H1 (cell line): Measurements from ENCODE around the gene SETD1B. TPM values are rescaled to one million over a fixed set of nuclear protein-coding genes. Genes with fewer than 3 reads are reported as not detected.

Source experiments
- BRCA1 ChIP-seq: IDR thresholded peaks from 2 replicates; pipeline ENCODE4 v1.6.1; 2012; ENCODE audit warnings: low read depth, low read length, improper control_type of control experiment
- CBX8 ChIP-seq: fragments of 300-800, 300-1000 bp; sonication (generic); IDR thresholded peaks from 2 replicates; pipeline ENCODE4 v1.7.1; 2016; ENCODE audit warnings: low read depth, low read length, borderline replicate concordance
- CHD1 ChIP-seq: IDR thresholded peaks from 2 replicates; pipeline ENCODE4 v1.6.1; 2012; ENCODE audit warnings: low read depth, low read length, improper control_type of control experiment
- JUN ChIP-seq: IDR thresholded peaks from 2 replicates; pipeline ENCODE4 v1.6.1; 2011; ENCODE audit warnings: low read depth, mild to moderate bottlenecking, improper control_type of control experiment, low read length
- NRF1 ChIP-seq: IDR thresholded peaks from 2 replicates; pipeline ENCODE4 v1.6.1; 2011; ENCODE audit warnings: mild to moderate bottlenecking, low read depth, low read length, improper control_type of control experiment
- RNF2 ChIP-seq: fragments of 200-900, 300-1000 bp; sonication (generic); IDR thresholded peaks from 2 replicates; pipeline ENCODE4 v1.7.1; 2016; ENCODE audit warnings: borderline replicate concordance, low read depth, mild to moderate bottlenecking, antibody characterized with exemption, low read length; ENCODE audit not compliant: poor library complexity, severe bottlenecking; ENCODE audit errors: missing control alignments
- SIRT6 ChIP-seq: IDR thresholded peaks from one replicate; pipeline ENCODE4 v1.7.1; 2012; ENCODE audit warnings: low read length, inconsistent platforms
- SP4 ChIP-seq: IDR thresholded peaks from 2 replicates; pipeline ENCODE4 v1.6.1; 2012; ENCODE audit warnings: low read length, inconsistent platforms
- TAF7 ChIP-seq: optimal IDR thresholded peaks from 2 replicates; pipeline ENCODE3; 2011; ENCODE audit warnings: low read depth, mild to moderate bottlenecking, inconsistent platforms, low read length, moderate library complexity, borderline replicate concordance
- polyA plus RNA-seq, 7 experiments: library from polyadenylated mRNA; depleted of rRNA in 3 of 7; stranded (reverse) in 5 of 7; unstranded in 2 of 7; fragments of >200 nt in 5 of 7; fragments of 200-250 nt in 2 of 7; gene quantifications; 1 replicate in 5 of 7; 2 replicates in 1 of 7; 4 replicates in 1 of 7; pipeline versions ENCODE4 v1.2.1 to v1.2.3, GENCODE V29; 2011 to 2013; ENCODE audit warnings: missing spikeins in 2 of 7, mixed read lengths in 2 of 7
- total RNA-seq: library from RNA; stranded (reverse); fragmentation: NEBNext Ultra II Directional; extraction: Animal tissue kit (Norgen Biotek cat#: 25700); gene quantifications from 2 replicates; pipeline ENCODE4 v1.2.1, GENCODE V29; 2021
- TF ChIP-seq, protein P1 (sequence below): fragments of 300-600 bp; sonication (generic); IDR thresholded peaks from 2 replicates; pipeline ENCODE4 v1.7.1; 2012; ENCODE audit warnings: low read length, moderate library complexity, mild to moderate bottlenecking, inconsistent platforms; ENCODE audit not compliant: insufficient replicate concordance
- TF ChIP-seq, protein P2 (sequence below): IDR thresholded peaks from 2 replicates; pipeline ENCODE4 v1.6.1; 2012; ENCODE audit warnings: inconsistent platforms

SETD1B gene
- total and polyA plus RNA-seq, 2 of the 8 experiments (the other 6 are each of a cell fraction or from before 2014, with no cell fraction given), result 1.3 to 17.7 TPM

DNA sequence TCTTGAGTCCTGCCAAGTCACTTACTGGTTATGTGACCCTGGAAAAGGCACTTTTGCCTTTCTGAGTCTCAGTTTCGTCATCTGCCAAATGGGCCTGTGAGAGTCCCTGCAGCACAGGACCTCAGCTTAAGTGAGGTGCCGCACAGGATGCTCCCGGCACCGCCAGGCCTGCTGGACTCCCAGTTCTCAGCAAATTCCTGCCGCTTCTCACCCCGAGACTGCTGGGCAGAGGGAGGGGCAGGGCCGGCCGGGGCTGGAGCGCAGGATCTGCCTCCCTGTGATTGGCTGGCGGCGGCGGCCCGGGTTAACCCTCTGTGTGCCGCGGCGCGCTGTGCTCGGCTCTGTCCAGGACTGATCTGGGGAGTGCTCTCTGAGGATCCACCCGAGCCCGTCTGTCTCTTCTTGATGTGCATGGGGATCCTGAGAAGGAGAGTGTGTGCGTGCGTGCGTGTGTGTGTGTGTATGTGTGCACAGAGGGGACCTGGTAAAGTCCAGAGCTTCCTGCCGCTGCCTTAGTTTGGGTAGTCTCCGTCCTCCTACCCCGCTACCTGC, 8.6 kb downstream of the SETD1B start (continued):
- TF ChIP-seq, protein P1, sequence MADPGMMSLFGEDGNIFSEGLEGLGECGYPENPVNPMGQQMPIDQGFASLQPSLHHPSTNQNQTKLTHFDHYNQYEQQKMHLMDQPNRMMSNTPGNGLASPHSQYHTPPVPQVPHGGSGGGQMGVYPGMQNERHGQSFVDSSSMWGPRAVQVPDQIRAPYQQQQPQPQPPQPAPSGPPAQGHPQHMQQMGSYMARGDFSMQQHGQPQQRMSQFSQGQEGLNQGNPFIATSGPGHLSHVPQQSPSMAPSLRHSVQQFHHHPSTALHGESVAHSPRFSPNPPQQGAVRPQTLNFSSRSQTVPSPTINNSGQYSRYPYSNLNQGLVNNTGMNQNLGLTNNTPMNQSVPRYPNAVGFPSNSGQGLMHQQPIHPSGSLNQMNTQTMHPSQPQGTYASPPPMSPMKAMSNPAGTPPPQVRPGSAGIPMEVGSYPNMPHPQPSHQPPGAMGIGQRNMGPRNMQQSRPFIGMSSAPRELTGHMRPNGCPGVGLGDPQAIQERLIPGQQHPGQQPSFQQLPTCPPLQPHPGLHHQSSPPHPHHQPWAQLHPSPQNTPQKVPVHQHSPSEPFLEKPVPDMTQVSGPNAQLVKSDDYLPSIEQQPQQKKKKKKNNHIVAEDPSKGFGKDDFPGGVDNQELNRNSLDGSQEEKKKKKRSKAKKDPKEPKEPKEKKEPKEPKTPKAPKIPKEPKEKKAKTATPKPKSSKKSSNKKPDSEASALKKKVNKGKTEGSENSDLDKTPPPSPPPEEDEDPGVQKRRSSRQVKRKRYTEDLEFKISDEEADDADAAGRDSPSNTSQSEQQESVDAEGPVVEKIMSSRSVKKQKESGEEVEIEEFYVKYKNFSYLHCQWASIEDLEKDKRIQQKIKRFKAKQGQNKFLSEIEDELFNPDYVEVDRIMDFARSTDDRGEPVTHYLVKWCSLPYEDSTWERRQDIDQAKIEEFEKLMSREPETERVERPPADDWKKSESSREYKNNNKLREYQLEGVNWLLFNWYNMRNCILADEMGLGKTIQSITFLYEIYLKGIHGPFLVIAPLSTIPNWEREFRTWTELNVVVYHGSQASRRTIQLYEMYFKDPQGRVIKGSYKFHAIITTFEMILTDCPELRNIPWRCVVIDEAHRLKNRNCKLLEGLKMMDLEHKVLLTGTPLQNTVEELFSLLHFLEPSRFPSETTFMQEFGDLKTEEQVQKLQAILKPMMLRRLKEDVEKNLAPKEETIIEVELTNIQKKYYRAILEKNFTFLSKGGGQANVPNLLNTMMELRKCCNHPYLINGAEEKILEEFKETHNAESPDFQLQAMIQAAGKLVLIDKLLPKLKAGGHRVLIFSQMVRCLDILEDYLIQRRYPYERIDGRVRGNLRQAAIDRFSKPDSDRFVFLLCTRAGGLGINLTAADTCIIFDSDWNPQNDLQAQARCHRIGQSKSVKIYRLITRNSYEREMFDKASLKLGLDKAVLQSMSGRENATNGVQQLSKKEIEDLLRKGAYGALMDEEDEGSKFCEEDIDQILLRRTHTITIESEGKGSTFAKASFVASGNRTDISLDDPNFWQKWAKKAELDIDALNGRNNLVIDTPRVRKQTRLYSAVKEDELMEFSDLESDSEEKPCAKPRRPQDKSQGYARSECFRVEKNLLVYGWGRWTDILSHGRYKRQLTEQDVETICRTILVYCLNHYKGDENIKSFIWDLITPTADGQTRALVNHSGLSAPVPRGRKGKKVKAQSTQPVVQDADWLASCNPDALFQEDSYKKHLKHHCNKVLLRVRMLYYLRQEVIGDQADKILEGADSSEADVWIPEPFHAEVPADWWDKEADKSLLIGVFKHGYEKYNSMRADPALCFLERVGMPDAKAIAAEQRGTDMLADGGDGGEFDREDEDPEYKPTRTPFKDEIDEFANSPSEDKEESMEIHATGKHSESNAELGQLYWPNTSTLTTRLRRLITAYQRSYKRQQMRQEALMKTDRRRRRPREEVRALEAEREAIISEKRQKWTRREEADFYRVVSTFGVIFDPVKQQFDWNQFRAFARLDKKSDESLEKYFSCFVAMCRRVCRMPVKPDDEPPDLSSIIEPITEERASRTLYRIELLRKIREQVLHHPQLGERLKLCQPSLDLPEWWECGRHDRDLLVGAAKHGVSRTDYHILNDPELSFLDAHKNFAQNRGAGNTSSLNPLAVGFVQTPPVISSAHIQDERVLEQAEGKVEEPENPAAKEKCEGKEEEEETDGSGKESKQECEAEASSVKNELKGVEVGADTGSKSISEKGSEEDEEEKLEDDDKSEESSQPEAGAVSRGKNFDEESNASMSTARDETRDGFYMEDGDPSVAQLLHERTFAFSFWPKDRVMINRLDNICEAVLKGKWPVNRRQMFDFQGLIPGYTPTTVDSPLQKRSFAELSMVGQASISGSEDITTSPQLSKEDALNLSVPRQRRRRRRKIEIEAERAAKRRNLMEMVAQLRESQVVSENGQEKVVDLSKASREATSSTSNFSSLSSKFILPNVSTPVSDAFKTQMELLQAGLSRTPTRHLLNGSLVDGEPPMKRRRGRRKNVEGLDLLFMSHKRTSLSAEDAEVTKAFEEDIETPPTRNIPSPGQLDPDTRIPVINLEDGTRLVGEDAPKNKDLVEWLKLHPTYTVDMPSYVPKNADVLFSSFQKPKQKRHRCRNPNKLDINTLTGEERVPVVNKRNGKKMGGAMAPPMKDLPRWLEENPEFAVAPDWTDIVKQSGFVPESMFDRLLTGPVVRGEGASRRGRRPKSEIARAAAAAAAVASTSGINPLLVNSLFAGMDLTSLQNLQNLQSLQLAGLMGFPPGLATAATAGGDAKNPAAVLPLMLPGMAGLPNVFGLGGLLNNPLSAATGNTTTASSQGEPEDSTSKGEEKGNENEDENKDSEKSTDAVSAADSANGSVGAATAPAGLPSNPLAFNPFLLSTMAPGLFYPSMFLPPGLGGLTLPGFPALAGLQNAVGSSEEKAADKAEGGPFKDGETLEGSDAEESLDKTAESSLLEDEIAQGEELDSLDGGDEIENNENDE, result no peak
- no peak for TF ChIP-seq RNF2
- TF ChIP-seq CBX8, result no peak
- no peak for TF ChIP-seq SIRT6
- TF ChIP-seq NRF1, result no peak
- peak; percentile 79; the same call in 1 of the 2 replicates for TF ChIP-seq SP4
- no peak for TF ChIP-seq BRCA1
- TF ChIP-seq TAF7, result no peak
- TF ChIP-seq JUN, result no peak
- TF ChIP-seq, protein P2, sequence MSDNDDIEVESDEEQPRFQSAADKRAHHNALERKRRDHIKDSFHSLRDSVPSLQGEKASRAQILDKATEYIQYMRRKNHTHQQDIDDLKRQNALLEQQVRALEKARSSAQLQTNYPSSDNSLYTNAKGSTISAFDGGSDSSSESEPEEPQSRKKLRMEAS, result no peak
- no peak for TF ChIP-seq CHD1
